NCI-H82 treated with DMSO at 0.1 percent for 48 hours (cell line): ENCODE data around the gene MYLK.

Experiments used
- DNase-seq: peaks from one replicate; lab custom pipeline; 2025; ENCODE audit not compliant: unreplicated experiment; lab: John Stamatoyannopoulos, UW

The MYLK gene

GRCh38 chr3:123795471-123796251 lies 88.5 kb downstream of the MYLK start:
- no peak for DNase-seq

GRCh38 chr3:123793425-123793824 lies 90.7 kb downstream of the MYLK start:
- DNase-seq, result no peak

DNA sequence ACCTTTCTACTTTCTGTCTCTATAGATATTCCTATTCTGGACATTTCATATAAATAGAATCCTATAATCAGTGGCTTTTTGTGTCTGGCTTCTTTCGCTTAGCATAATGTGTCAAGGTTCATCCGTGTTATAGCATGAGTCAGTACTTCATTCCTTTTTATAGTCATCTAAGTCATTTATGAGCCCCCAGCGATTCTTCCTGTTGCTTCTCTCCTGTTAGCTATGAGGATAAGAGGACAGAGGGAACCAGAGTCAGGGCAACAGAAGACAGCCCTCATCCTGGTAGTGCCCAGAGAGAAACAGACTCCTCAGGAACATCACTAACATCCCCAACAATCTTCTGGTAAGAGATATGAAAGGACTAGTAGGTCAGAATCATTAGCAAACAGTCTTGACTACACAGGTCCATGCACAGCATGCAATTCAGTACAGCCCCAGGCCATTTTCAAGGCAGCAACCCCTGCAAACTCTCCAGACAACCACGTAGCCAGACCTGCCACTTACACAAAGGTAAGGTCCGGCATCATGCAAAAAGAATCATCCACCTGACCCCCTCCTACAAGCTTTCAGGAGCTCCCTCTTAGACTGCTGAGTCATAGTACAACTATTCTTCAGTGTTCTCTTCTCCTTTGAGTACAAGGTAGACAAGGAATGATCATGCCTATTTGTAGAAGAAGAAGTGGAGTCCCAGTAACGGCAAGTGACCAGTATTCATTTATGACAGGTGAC lies 91.5 kb downstream of the MYLK start:
- no peak for DNase-seq

DNA sequence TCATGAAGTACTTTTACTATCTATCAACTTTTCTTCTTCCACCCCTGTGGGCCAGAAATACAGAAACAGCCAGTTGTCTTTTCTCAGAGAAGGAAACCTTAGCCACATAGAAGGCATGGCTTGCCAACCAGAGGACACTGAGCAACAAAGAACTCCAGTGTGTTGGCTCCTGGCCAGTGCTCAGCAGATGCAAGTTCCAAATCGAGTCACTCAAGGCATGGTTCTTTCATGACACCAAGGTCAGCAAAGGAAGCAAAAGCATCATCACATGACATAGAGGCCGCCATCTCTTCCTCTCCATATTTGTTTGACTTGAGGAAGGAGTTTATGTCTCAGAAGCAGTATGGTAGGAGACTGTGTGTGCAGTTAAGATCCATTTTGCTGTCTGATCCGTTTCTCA lies 92.2 kb downstream of the MYLK start:
- DNase-seq, result no peak

DNA sequence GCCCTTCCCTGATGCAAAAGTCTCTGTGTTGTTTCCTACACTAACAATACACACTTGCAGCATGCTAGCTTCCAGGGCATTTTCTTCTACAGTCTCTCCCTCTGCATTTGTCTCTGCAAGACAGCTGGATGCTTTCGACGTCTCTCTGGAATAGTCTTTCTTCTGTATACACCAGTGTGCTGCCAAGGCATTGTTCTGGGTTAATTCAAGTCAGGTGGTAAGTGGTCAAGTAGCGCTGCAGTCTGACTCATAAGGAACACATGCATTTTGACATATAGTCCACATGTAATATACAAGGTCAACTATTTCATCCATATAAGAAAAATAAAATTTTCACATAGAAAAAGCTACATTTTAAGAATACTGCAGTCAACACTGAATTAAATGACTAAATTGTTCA lies 92.7 kb downstream of the MYLK start:
- DNase-seq, result no peak

GRCh38 chr3:123791073-123791370 lies 93.1 kb downstream of the MYLK start:
- no peak for DNase-seq

DNA sequence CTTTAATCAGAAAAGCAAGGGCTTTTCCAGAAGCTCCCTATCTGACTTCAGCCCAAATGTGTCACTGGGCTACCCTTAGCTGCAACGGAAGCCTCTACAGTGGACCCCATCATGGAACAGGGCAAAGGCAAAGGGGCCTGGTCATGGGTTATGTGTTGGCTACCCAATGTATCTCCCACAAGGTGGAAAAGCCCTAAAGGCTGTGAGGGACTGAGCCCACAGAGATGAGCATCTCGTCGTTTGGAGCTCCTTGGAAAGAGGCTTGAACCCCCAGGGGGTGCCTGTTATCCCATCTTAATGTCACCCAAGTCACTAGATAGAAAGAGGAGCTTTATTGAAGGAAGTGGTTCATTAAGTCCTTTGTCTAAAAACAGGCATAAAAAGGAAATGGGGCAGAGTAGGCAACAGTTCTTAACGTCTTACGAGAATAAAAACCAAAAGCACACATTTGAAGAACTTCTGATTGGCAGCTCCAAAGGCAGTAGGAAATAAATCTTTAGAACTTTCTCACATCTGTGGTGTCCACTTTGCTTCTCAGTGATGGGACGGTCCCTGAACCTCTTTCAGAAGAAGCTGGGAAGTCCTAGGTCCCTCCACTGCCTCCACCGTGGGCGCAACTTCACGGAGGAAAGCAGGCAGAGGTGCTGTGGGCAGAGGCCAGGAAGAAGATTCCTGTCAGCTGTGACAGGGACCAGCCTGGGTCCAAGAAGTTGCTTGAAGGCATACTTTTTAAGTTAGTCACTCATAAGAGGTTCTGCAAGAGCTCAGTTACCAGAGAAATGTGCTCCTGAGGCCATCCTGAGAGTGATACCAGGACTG lies 93.7 kb downstream of the MYLK start:
- no peak for DNase-seq

- no peak for DNase-seq
Measured at GRCh38 chr3:123789760-123790159, 94.4 kb downstream of the MYLK start.

DNA sequence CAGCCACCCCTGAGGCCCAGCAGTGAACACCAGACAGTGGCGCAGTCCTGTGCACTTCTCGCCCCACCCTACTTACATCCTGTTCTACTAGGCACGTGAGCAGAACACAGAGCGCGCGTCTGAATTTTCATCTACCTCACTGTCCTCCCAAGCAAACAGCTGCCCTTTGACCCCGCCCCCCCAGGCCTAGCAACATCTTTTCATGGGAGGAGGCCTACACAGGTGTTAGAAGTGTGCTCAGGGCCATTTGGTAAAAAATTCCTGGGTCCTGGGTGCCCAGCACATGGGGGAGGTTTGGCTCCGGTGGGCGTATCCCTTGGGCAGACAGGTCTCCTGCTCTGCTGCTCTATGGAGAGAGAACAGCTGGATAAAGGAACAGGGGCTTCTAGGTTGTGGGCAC lies 95.0 kb downstream of the MYLK start:
- no peak for DNase-seq

DNA sequence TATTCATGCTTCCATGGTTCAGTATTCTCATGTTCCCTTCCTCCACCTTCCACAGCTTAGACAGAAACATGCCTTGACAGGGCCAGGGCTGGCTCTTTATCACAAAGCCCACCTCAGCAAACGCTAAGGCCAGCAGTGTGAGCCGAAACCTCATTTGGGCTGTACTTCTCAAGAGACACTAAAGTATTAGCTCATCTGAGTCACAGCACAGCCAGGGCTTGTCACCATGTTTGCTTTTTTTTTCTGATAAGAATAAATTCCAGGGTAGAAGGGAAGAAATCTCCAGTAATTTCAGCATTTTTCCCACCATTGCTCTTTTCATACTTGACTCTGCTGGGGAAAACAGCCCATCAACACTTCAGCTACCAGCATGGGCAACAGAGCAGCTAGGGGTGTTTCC lies 95.4 kb downstream of the MYLK start:
- DNase-seq, result no peak

GRCh38 chr3:123787133-123787532 lies 97.0 kb downstream of the MYLK start:
- no peak for DNase-seq

- no peak for DNase-seq
Measured at GRCh38 chr3:123785602-123786001, 98.5 kb downstream of the MYLK start.

DNA sequence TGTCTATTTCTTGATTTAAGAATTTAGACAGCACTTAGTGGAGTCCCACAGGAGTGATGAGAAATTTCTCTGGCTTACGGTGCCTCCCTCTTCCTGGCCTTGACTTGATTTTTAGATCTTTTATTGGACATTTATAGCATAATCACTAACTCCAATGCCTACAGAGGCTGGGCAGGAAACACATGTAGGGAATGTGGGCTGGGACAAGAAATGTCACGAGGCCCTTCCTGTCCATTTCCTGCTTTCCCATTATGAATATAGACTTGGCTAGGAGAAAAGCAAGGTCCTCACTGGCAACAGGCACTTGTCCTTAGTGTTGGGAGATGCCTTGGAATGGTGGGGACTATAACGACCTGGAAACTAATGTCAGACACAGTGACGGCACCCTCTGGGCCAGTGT lies 100.3 kb downstream of the MYLK start:
- no peak for DNase-seq

DNA sequence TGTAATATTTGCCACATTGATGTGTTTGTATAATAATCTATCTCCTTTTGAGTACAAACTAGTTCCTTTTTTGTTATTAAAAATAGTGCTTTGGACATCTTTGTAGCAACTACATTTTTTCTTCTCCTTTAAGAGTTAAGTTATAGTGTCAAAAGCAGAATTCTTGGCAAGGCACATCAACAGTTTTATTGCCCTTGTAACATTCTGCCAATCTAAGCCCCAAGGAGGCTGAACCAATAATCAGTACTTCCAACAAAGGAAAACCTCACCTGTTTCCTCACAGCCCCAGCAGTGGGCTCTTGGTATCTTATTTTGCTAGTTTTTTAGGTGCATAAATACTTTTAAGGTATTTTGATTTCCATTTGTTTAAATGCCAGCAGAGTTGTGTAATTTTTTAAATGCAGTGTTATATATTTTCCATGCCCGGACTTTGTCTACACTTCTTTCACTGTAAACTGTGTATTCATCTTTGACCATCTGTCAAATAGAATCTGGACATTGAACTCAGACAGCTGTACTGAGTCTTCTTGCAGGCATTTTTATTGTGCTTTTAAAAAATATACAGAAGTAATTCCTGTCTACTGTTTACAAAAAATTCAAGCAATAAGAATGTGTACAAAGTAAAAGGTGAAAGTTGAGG lies 101.0 kb downstream of the MYLK start:
- no peak for DNase-seq

DNA sequence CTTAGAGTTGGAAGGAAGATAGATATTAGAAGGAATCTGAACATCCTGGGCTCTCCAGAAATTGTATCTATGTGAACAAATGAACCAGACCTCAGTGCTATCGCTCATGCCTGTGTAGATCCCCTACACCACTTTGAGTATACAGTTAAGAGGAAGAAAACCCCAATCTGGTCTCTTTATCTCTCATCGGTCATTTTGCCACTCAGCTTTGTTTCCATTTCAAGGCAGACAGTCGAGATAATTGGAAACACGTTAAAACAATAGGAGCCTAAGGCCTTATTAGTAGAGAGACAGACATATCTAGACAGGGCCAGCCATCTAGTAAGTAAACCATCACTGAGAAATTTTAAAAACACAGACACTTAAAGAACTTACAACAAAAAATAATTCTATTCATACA lies 101.6 kb downstream of the MYLK start:
- no peak for DNase-seq

GRCh38 chr3:123781571-123782275 lies 102.4 kb downstream of the MYLK start:
- no peak for DNase-seq

DNA sequence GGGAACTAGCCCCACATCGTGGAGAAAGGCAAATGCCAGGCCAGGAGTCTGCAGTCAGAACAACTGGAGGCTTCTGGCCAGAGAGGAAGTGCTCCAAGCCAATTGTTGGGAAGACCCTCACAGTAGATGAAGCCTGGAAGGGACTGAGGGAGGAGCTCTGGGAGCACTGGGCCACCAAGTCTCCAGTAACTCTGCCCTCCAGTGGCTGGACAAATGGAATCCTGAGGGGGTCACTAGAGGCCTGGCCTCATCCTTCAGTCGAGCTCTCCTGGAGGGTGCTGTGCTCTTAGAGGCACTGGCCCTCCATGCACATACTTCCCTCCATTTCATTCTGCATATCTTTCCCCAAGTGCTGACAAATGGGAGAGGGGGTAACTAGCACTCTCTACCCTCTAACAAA lies 103.0 kb downstream of the MYLK start:
- DNase-seq, result no peak

DNA sequence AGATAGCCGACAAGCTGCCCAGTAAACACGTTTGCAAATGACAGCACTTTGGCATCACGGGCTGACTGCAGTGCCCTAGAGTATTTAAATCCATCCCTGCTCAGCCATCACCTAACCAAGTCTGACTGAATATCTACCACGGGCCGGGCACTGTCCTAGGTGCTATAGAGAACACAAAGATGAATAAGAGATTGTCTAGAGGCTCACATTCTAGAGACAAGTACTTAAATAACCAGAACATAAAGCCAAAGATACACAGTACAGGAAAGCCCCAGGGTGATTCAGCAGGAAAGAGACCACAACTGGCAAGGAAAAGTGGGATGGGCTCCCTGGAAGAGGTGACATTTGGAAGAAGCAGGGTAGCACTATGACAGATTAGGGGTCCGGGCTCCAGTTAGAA lies 103.5 kb downstream of the MYLK start:
- no peak for DNase-seq

GRCh38 chr3:123779655-123780231 lies 104.4 kb downstream of the MYLK start:
- no peak for DNase-seq

DNA sequence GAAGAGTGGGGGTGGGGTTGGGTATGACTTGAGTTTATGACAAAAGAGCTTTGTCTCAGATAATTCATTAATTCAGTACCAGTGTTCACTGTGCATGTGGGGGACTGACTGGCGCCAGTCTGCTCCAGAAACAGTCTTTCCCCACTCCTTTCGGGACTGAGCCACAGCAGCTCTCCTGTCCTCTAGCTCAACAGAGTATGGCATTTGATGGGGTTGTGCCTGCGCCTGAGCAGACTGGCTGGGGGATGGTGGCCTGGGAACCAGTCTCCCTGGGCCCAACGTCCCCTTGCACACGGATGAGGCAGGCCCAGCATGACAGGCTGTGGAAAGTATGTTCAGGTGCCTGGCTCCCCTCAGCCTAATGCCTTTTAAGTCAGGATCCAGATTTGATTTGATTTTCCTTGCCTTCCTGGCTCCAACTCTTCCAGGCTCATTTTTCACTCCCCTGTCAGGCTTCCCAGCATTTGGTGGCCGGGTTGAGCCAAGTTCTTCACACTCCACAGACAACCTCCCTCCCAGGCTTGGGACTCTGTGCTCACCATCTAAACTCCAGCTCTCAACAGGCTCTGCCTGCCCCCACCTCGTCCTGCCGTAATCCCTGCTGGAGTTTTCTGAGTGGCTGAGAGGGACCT lies 105.0 kb downstream of the MYLK start:
- DNase-seq, result no peak
